LNCaP clone FGC (cell line): Measurements from ENCODE around the gene MYO10.

ENCODE experiments used
- DNase-seq: peaks from one replicate; pipeline ENCODE4 v3.0.0-alpha.2; 2011; ENCODE audit warnings: low read depth
- H3K4me3 ChIP-seq: 2 replicates; pipeline ENCODE4 v1.5.1; 2011; ENCODE audit warnings: mild to moderate bottlenecking, low read depth, low read length, control low read depth
- CTCF ChIP-seq: IDR thresholded peaks from 2 replicates; pipeline ENCODE4 v1.5.1; 2012; ENCODE audit warnings: mild to moderate bottlenecking; ENCODE audit not compliant: control insufficient read depth, insufficient read depth; ENCODE audit errors: extremely low read depth

The MYO10 gene

GRCh38 chr5:16918156-16918555, 17.9 kb downstream of the MYO10 start:
- no peak for DNase-seq
- TF ChIP-seq CTCF, result no peak
- H3K4me3 ChIP-seq, result no peak overlapping the region

GRCh38 chr5:16916262-16916878, 19.7 kb downstream of the MYO10 start:
- H3K4me3 ChIP-seq, result no peak overlapping the region
- no peak for TF ChIP-seq CTCF

DNA sequence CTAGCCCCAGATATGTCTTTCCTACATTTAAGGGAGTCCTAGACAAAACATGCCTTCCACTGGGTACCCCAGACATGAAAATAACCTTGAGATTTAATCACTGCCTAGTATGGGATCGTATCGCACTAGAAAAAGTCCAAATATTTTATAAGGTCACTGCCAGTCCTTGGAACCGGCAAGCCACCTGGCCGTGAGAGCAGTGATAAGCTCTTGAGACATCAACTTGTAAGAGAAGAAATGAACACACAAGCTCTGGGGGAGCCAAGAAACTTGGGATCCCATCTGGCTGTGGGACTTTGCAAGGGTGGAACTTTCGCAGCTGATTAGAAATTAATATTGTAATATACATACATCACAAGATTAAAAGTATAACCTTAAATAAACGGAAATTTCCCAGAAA, 21.5 kb downstream of the MYO10 start:
- DNase-seq, result no peak
- no peak for TF ChIP-seq CTCF
- no peak overlapping the region for H3K4me3 ChIP-seq

More at GRCh38 chr5:16916262-16916878, 19.7 kb downstream of the MYO10 start:
- DNase-seq, result no peak

GRCh38 chr5:16914108-16914435, 22.0 kb downstream of the MYO10 start:
- DNase-seq, result no peak
- H3K4me3 ChIP-seq, result no peak overlapping the region
- no peak for TF ChIP-seq CTCF

DNA sequence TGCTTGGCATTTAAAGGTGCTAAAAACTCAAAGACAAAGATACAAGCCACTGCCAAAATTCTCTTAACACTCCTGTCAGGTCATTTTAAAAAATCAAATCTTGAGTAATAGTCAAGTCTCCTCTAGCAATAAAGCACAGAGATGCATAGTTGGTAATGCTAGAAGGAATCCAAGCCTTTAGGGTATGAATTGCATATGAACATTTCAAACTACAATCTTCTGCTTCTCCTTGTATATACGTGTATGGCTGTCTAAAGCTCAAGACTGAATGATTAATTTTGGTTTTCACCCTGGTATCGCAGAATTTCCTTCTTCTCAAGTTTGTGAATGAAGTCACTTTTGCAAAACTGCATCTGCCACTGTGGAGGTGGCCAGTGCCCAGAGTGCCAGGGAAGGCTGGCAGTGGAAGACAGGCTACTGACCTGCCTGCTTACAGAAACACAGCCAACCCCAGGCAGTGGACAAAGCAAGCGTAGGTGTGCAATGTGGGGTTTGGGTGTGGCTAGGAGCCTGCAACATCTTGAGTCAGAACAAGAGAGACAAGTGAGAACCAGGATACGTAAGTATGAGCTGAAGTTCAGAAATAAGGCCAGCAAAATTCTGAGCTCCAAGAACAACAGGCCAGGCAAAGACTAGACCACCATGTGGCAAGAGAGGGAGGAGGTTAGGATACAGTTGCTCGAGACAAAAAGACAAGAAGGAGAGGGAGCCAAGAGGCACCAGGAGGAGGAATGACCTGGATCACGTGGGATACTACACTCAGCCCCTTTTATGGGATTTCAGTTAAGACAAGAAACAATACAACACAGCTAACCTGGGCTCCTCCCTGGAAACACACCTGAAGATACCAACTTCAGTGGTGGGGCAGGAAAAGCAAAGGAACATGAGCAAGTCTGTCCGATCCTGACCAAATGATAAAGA, 22.6 kb downstream of the MYO10 start:
- TF ChIP-seq CTCF, result no peak
- DNase-seq, result no peak
- no peak overlapping the region for H3K4me3 ChIP-seq

- H3K4me3 ChIP-seq, result no peak overlapping the region
- no peak for TF ChIP-seq CTCF
- DNase-seq, result no peak
Observed at GRCh38 chr5:16912080-16912479, 24.0 kb downstream of the MYO10 start.
